GM18505 (cell line): ENCODE results near the gene CRLF1.
"Not testable (repeated sequence)": the region's sequence is repeated elsewhere in the genome, so short reads cannot be mapped to it uniquely, and the experiment has no call there.

Experiments
- ATAC-seq: cut with Tn5 transposase; IDR thresholded peaks from one replicate; pipeline ENCODE4 v1.9.1; 2021; ENCODE audit not compliant: unreplicated experiment
- POLR2A ChIP-seq: IDR thresholded peaks from 4 replicates; pipeline ENCODE4 v1.6.1; 2011; ENCODE audit warnings: borderline replicate concordance; ENCODE audit not compliant: insufficient read depth, insufficient read length; ENCODE audit errors: extremely low read depth

The CRLF1 gene

GRCh38 chr19:18596752-18597157 lies 9.8 kb downstream of the CRLF1 start:
- no peak for ATAC-seq

GRCh38 chr19:18595475-18595874 lies 11.1 kb downstream of the CRLF1 start:
- TF ChIP-seq POLR2A: no peak
- ATAC-seq: no peak

More at GRCh38 chr19:18596752-18597157, 9.8 kb downstream of the CRLF1 start:
- no peak for TF ChIP-seq POLR2A

- TF ChIP-seq POLR2A: no peak
- ATAC-seq: no peak
Measured at GRCh38 chr19:18594824-18595373, 11.7 kb downstream of the CRLF1 start.

- ATAC-seq: peak; percentile 72
Measured at GRCh38 chr19:18594096-18594823, 12.3 kb downstream of the CRLF1 start.

GRCh38 chr19:18593367-18594095 lies 13.1 kb downstream of the CRLF1 start:
- TF ChIP-seq POLR2A: no peak
- ATAC-seq: no peak

More at GRCh38 chr19:18594096-18594823, 12.3 kb downstream of the CRLF1 start:
- TF ChIP-seq POLR2A: peak; percentile 41

- ATAC-seq: not testable (repeated sequence)
Measured at GRCh38 chr19:18592732-18593131, 13.9 kb downstream of the CRLF1 start.

GRCh38 chr19:18591735-18592385 lies 14.7 kb downstream of the CRLF1 start:
- TF ChIP-seq POLR2A: no peak
- no peak for ATAC-seq

GRCh38 chr19:18590273-18591272 lies 16.0 kb downstream of the CRLF1 start:
- no peak for ATAC-seq
- TF ChIP-seq POLR2A: no peak

- peak; percentile 40 for ATAC-seq
- TF ChIP-seq POLR2A: no peak
Measured at GRCh38 chr19:18589380-18590272, 17.0 kb downstream of the CRLF1 start.

GRCh38 chr19:18588611-18589379 lies 17.8 kb downstream of the CRLF1 start, which contains the start of gene REX1BD:
Gene REX1BD, plus strand, starts transcription at chr19:18588798. Its CDS starts 4 bp downstream, at chr19:18588802.
- TF ChIP-seq POLR2A: peak; percentile 73
- peak; percentile 60 for ATAC-seq
